NT2/D1 (cell line): ENCODE measurements around the gene ABLIM1.

Experiments
- DNase-seq: peaks from one replicate; pipeline ENCODE4 v3.0.0-alpha.2; 2011; ENCODE audit warnings: low read depth, low spot score
- H3K27me3 ChIP-seq: 2 replicates; pipeline ENCODE4 v1.6.0; 2011; ENCODE audit warnings: mild to moderate bottlenecking; ENCODE audit not compliant: insufficient read length, insufficient read depth
- H3K36me3 ChIP-seq: 2 replicates; pipeline ENCODE4 v1.6.1; 2011; ENCODE audit warnings: mild to moderate bottlenecking, low read length, mixed read lengths; ENCODE audit not compliant: insufficient read depth, insufficient read length
- H3K4me1 ChIP-seq: 2 replicates; pipeline ENCODE4 v1.5.1; 2011; ENCODE audit not compliant: insufficient read depth, insufficient read length
- H3K4me3 ChIP-seq: 2 replicates; pipeline ENCODE4 v1.5.1; 2011; ENCODE audit warnings: low read depth; ENCODE audit not compliant: insufficient read length
- H3K9ac ChIP-seq: 2 replicates; pipeline ENCODE4 v1.6.0; 2011; ENCODE audit warnings: low read depth; ENCODE audit not compliant: insufficient read length
- H3K9me3 ChIP-seq: 2 replicates; pipeline ENCODE4 v1.5.1; 2011; ENCODE audit warnings: mild to moderate bottlenecking, low read length; ENCODE audit not compliant: insufficient read depth
- SUZ12 ChIP-seq: IDR thresholded peaks from 2 replicates; pipeline ENCODE4 v1.6.1; 2011; ENCODE audit not compliant: insufficient read length, insufficient read depth; ENCODE audit errors: extremely low read depth
- YY1 ChIP-seq: IDR thresholded peaks from 2 replicates; pipeline ENCODE4 v1.6.1; 2011; ENCODE audit not compliant: insufficient read length, insufficient read depth
- ZNF274 ChIP-seq: IDR thresholded peaks from 2 replicates; pipeline ENCODE4 v1.6.1; 2011; ENCODE audit warnings: mild to moderate bottlenecking, low read depth, low read length

ABLIM1 gene

GRCh38 chr10:114515298-114515914, 142.7 kb downstream of the ABLIM1 start:
- no peaks in the 10 kb centered on the region for H3K27me3 ChIP-seq
- no peaks in the 10 kb centered on the region for H3K4me1 ChIP-seq
- no peak overlapping the region for H3K9ac ChIP-seq
- DNase-seq: no peak
- H3K36me3 ChIP-seq: peaks cover 15% of the 10 kb centered on the region
- TF ChIP-seq SUZ12 (no peak), ZNF274 (no peak), YY1 (no peak)
- H3K4me3 ChIP-seq: no peak overlapping the region
- no peaks in the 10 kb centered on the region for H3K9me3 ChIP-seq

GRCh38 chr10:114513381-114513792, 144.7 kb downstream of the ABLIM1 start:
- Histone ChIP-seq H3K4me1 (no peaks in the 10 kb centered on the region), H3K36me3 (peaks cover 16% of the 10 kb centered on the region), H3K9me3 (no peaks in the 10 kb centered on the region), H3K9ac (no peak overlapping the region), H3K4me3 (no peak overlapping the region), H3K27me3 (no peaks in the 10 kb centered on the region)
- no peak for TF ChIP-seq YY1
- no peak for TF ChIP-seq SUZ12
- TF ChIP-seq ZNF274: no peak
- no peak for DNase-seq

GRCh38 chr10:114511881-114512280, 146.2 kb downstream of the ABLIM1 start:
- H3K36me3 ChIP-seq: peaks cover 14% of the 10 kb centered on the region
- no peak overlapping the region for H3K4me3 ChIP-seq
- no peaks in the 10 kb centered on the region for H3K9me3 ChIP-seq
- peaks cover 4% of the 10 kb centered on the region for H3K4me1 ChIP-seq
- H3K27me3 ChIP-seq: no peaks in the 10 kb centered on the region
- no peak for DNase-seq
- TF ChIP-seq YY1: no peak
- no peak for TF ChIP-seq SUZ12
- TF ChIP-seq ZNF274: no peak
- no peak overlapping the region for H3K9ac ChIP-seq

- peaks cover 4% of the 10 kb centered on the region for H3K4me1 ChIP-seq
- no peak overlapping the region for H3K4me3 ChIP-seq
- peaks cover 19% of the 10 kb centered on the region for H3K36me3 ChIP-seq
- no peak for DNase-seq
- no peaks in the 10 kb centered on the region for H3K9me3 ChIP-seq
- no peak overlapping the region for H3K9ac ChIP-seq
- no peaks in the 10 kb centered on the region for H3K27me3 ChIP-seq
- TF ChIP-seq SUZ12 (no peak), YY1 (no peak), ZNF274 (no peak)
Measured at GRCh38 chr10:114508376-114508775, 149.7 kb downstream of the ABLIM1 start.

GRCh38 chr10:114507449-114507848, 150.6 kb downstream of the ABLIM1 start:
- Histone ChIP-seq H3K9ac (no peak overlapping the region), H3K36me3 (peaks cover 19% of the 10 kb centered on the region), H3K9me3 (no peaks in the 10 kb centered on the region), H3K27me3 (no peaks in the 10 kb centered on the region), H3K4me1 (peaks cover 4% of the 10 kb centered on the region), H3K4me3 (no peak overlapping the region)
- no peak for TF ChIP-seq YY1
- TF ChIP-seq ZNF274: no peak
- no peak for TF ChIP-seq SUZ12
- no peak for DNase-seq

- Histone ChIP-seq H3K4me3 (no peak overlapping the region), H3K4me1 (peaks cover 4% of the 10 kb centered on the region), H3K9me3 (no peaks in the 10 kb centered on the region), H3K9ac (no peak overlapping the region), H3K27me3 (no peaks in the 10 kb centered on the region), H3K36me3 (peaks cover 19% of the 10 kb centered on the region)
- DNase-seq: no peak
- TF ChIP-seq YY1: no peak
- no peak for TF ChIP-seq ZNF274
- no peak for TF ChIP-seq SUZ12
Measured at GRCh38 chr10:114506871-114507385, 151.1 kb downstream of the ABLIM1 start.

- Histone ChIP-seq H3K9ac (no peak overlapping the region), H3K9me3 (no peaks in the 10 kb centered on the region), H3K4me3 (no peak overlapping the region), H3K4me1 (peaks cover 4% of the 10 kb centered on the region), H3K36me3 (peaks cover 16% of the 10 kb centered on the region), H3K27me3 (no peaks in the 10 kb centered on the region)
- TF ChIP-seq SUZ12: no peak
- TF ChIP-seq YY1: no peak
- TF ChIP-seq ZNF274: no peak
- DNase-seq: no peak
Measured at GRCh38 chr10:114504769-114505579, 153.1 kb downstream of the ABLIM1 start.
